HTR-8/SVneo (cell line): ENCODE measurements around the gene SNX15.
"Not testable (repeated sequence)": the region's sequence is repeated elsewhere in the genome, so short reads cannot be mapped to it uniquely, and the experiment has no call there.

Source experiments
- DNase-seq: peaks from one replicate; pipeline ENCODE4 v3.0.0; 2011; ENCODE audit warnings: low spot score, mixed read lengths; ENCODE audit not compliant: insufficient read length
- FAIRE-seq: peaks from 2 replicates; lab custom pipeline; 2011; peaks lifted over from hg19 to GRCh38; lab: Jason Lieb, UNC

The SNX15 gene, protein sequence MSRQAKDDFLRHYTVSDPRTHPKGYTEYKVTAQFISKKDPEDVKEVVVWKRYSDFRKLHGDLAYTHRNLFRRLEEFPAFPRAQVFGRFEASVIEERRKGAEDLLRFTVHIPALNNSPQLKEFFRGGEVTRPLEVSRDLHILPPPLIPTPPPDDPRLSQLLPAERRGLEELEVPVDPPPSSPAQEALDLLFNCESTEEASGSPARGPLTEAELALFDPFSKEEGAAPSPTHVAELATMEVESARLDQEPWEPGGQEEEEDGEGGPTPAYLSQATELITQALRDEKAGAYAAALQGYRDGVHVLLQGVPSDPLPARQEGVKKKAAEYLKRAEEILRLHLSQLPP

GRCh38 chr11:65027213-65028067, at the start of gene SNX15:
SNX15 (plus strand) TSS chr11:65027439; CDS start chr11:65027538, 99 bp downstream.
- FAIRE-seq = no peak
- peak; percentile 89 for DNase-seq

DNA sequence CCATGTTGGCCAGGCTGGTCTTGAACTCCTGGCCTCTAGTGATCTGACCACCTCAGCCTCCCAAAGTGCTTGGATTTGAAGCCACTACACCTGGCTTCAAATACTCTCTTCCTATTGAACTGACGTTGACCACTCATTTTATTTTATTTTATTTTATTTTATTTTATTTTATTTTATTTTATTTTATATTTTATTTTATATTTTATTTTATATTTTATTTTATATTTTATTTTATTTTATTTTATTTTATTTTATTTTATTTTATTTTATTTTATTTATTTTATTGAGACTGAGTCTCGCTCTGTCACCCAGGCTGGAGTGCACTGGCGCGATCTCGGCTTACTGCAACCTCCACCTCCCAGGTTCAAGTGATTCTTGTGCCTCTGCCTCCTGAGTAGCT, 43.9 kb upstream of the SNX15 start:
- DNase-seq, FAIRE-seq: not testable (repeated sequence)

DNA sequence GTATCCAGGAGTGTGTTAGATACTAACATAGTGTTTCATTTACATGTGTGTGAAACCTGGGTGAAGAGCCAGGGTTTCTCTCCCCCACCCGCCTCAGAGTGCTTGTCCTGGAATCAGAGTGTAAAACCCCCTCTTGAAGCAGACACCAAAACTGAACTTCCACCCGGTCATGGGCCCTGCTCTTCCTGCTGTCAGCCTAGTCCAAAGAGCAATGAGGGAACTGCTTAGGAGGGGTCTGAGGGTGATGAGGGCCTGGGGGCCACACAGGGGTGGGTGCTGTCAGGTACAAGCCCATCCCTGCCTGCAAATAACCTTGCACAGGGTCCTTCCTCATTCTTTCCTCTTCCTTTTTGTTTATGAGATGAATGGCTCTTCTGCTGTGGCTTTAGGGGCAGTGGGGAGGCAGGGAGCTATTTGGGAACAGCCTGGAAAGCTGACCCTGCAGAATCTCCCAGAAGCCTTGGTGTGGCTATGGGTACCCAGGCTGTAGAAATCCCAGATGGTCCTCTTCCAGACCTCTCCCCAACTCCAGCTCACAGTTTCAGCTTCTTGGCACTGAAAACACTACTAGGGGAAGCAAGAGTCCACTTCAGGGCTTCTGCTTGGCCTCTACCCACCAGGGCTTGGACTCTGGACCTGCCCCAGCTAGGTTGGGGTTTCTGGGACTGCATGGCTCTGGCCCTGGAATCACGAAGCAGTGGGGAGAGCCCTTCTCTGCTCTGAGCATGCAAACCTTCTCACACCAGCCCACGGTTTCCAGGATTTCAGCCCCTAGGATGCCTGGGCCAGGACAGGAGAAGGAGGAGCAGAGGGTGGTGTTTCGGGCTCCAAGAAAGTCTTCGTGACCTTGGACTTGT, 39.0 kb upstream of the SNX15 start:
- DNase-seq (no peak), FAIRE-seq (no peak)

DNA sequence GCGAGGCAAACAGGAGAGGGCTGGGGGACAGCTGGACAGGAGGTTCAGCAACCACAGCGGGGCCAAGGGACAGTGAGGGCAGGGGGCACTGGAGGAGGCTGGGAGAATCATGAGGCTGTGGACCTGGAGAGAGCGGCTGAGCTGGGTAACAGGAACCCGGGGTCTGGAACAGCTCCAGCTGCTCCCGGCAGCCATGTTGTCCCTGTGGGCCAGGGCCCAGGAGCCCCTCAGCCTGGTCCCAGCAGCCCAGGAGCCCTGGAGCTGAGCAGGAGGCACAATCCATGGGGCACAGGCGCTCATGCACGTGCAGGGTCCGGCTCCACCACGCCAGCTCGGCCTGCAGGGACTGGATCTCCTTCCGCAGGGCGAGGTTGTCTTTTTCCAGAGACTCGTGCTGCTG, 37.8 kb upstream of the SNX15 start:
- FAIRE-seq = no peak
- DNase-seq = no peak

DNA sequence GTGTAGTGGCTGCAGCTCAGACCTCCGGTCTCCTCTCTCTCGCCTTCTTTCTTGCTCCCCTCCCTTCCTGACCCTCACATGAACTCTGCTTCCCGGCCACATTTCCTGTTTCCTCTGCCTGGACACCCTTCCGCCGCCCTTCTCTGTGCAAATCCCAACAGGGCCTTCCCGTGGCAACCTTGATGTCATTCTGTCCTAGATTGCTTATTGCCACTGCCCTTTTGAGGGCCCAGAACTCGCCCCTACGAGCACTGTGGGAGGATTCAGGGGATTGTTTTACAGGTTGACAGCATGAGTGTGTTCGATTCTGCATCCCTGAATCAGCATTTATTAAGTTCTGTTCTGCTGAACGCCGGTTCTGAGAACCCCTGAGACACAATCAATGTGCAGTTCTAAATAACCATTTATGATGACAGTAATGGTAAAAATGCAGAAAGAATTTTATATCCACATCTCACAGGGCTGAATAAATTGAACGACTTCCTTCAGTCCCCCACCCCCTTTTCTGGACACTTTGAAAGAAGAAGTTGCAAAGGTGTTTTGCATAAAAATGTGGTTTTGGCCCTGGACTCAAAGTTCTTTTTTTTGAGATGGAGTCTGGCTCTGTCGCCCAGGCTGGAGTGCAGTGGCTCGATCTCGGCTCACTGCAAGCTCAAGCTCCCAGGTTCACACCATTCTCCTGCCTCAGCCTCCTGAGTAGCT, 36.9 kb upstream of the SNX15 start:
- FAIRE-seq = no peak
- no peak for DNase-seq

- no peak for FAIRE-seq
- no peak for DNase-seq
Measured at GRCh38 chr11:64994318-64994717, 32.9 kb upstream of the SNX15 start.

- FAIRE-seq (no peak), DNase-seq (no peak)
Measured at GRCh38 chr11:64996327-64996709, 30.9 kb upstream of the SNX15 start.

DNA sequence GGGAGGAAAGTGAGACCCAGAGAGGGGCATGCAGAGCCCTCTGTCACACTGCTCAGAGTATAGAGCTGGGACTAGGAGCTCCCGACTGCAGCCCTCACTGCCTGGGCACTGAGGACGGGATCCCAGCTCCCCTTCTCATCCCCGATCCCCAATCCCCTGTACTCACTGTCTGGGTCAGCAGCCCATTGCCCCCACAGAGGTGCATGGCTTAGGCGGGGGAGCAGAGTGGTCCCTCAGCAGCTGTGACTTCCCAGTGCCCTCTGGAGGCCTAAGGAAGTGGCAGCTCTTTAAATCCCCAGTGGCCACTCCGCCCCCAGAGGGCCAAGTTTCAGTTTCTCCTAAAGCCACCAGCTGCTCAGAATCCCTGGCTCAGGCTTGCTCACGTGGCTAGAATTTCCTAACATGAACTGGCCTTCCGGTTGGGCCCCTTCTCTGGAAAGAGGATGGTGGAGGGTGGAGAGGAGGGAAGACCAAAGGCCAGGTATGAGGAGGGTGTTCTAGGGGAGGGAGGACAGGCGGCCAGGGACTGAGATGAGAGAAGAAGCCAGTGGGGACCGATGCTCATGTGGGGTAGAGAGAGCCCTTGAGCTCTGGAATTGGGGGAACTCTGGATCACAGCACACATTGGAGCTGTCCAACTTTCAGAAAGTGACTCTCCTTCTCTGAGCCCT, 30.4 kb upstream of the SNX15 start, which contains the start of gene BATF2:
TSS of gene BATF2 (minus strand) at position 262 of the 671 bp plus-strand sequence. CDS start at position 205, 57 bp downstream.
- DNase-seq (peak; percentile 91), FAIRE-seq (no peak)

DNA sequence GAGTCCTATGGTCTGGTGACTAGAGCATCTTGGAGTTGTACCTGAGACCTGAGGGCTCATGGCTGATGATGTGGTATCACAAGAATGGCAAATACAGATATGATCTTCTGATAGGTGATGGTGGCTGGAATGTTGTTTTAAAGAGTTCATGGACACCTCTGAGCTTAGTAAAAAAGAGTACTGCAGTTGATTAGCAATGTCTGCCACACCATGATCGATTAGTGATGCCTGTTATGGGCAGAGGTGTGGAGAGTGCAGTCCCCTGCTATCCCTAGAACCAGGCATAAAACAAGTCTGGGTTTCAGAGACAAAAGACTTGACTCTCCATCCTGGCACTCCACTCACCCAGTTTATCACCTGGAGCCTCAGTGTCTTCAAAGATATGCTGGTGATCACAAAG, 29.1 kb upstream of the SNX15 start:
- DNase-seq (no peak), FAIRE-seq (no peak)

DNA sequence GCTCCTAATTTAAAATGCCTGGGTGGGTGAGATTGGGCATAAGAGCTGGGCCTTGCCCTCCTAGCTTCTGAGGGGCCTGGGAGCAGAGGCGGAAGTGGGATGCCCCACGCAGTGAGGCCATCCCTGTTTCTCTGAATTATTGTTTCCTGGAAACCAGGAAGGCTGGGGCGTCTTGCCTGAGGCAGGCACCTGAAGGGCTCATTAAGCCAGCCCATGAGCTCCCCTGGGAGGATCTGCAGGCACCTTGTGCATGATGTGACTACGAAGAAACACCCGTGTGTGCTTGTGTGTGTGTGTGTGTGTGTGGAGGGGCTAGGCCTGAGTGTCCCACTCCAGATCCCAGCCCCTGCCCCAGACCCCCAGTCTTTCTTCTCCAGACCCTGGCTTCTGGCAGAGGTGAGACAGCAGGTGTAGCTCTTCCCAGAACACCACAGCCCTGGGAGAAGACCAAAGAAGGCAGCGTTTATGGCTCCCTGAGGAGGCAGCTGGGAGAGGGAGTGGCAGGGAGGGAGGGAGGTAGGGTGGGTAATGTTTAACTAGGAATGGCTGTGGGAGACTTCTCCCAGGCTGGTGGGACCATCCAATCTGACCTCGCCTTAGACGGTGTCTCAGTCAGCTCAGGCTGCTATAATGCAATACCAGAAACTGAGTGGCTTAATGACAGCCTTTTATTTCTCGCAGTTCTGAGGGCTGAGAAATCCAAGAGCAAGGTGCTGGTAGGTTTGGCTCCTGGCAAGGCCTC, 28.4 kb upstream of the SNX15 start:
- DNase-seq (no peak), FAIRE-seq (no peak)

DNA sequence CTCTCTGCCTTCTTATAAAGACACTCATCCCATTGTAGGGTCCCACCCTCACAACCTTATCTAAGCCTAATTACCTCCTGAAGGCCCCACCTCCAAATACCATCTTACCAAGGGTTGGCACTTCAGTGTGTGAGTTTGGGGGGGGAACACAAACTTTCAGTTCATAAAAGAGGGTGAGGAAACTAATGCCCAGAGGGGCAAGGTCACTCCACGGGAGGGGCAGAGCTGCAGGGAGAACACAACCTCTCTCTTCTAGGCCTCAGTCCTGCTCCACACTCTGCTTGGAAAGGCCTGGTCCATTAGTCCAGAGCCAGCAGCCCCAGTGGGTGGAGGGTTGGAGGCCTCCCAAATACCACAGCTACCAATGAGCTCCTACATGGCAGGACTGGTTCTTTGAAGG, 27.8 kb upstream of the SNX15 start:
- DNase-seq (no peak), FAIRE-seq (no peak)

GRCh38 chr11:65002706-65003105, 24.5 kb upstream of the SNX15 start:
- FAIRE-seq (no peak), DNase-seq (no peak)

DNA sequence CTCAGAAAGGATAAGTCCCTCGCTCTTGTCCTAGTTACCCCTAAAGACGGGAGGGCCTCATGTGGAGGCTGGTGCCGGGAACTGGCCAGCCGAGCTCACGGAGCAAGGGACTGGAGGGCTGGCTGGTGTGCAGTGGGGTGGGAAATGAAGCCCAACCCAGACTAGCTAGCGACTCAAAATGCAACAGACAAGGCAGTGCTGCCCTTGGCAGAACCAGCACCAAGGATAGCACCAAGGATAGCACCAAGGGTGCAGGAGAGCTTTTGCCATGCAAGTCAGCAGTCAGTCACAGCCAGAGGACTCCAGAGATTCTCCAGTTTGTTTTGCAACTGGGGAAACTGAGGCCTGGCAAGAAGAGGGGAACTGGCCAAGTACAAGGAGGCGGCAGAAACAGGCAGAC, 24.0 kb upstream of the SNX15 start:
- DNase-seq (no peak), FAIRE-seq (no peak)

- DNase-seq, FAIRE-seq: not testable (repeated sequence)
Measured at GRCh38 chr11:65003968-65004367, 23.3 kb upstream of the SNX15 start.

DNA sequence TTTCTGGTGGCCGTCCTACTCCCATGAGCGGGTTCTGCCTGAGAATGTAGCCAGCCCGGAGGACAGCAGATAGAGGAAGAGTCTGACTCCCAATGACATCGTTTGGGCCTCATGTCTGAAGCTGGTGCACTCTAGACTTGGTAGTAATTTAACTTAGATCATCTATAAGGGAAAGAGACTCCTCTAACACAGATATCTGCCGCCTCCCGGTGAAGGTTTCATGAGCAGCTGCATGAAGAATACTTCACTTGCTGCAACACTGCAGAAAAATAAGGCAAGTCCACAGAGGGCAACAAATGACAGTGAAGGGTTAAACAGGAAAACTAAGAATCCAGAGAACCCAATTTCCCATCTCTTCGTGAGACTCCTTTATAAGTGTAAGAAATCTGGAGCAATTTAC, 19.2 kb upstream of the SNX15 start:
- FAIRE-seq (no peak), DNase-seq (no peak)

DNA sequence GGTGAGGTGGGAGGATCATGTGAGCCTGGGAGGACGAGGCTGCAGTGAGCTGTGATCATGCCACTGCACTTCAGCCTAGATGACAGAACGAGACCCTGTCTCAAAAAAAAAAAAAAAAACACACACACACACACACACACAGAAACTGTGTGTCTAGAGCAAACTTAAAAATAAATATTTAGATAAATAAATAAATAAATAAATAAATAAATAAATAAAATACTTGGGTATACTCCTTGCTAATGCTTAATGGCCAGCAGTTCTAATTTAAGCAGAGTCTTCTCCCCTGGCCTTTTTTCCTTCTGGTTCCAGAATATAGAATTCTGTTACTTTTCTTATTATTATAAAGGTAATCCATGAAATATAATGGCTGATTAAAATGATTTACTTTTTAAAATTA, 18.4 kb upstream of the SNX15 start:
- no peak for DNase-seq
- no peak for FAIRE-seq

DNA sequence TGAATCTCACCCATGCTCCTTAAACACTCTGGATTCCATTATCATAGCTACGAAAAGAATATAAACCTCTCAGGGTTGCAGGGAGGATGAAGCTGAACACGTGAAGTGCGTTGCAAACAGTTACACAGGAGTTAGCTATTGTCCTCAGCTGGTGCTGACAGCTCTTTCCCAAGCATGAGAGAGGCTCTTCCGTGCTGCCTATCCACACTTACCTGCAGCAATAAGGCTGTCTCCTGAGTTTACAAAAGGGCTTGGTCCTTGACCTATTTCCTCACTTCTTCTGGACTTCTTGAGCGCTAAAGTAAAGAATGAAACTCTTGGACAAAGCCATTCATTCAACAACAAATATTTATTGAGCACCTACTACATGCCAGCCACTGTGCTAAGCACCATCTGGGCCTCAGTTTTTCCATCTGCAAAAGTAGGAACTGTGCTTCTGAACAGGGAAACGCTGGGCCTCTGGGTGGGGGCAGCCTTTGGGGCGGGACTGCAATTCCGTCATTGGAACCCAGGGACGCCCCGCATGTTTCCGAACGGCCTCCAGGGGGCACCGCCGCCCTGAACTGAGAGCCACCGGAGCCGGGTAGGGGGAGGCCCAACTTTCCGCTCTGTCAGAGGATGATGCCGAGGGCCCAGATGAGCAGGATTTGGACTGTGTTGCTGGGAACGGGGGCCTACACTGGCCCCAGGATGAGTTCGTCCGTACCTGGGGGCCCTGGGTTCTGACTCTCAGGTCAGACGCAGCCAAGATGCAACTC, 13.9 kb upstream of the SNX15 start:
- no peak for FAIRE-seq
- DNase-seq = peak; percentile 87
